GM18858 (cell line): ENCODE results near the gene PLXDC2.

Experiments
- ATAC-seq: cut with Tn5 transposase; IDR thresholded peaks from one replicate; pipeline ENCODE4 v1.9.1; 2021; ENCODE audit not compliant: unreplicated experiment

PLXDC2 gene

GRCh38 chr10:20105236-20105635 lies 289.0 kb downstream of the PLXDC2 start:
- no peak for ATAC-seq

- no peak for ATAC-seq
Observed at GRCh38 chr10:20105931-20106330, 289.7 kb downstream of the PLXDC2 start.

DNA sequence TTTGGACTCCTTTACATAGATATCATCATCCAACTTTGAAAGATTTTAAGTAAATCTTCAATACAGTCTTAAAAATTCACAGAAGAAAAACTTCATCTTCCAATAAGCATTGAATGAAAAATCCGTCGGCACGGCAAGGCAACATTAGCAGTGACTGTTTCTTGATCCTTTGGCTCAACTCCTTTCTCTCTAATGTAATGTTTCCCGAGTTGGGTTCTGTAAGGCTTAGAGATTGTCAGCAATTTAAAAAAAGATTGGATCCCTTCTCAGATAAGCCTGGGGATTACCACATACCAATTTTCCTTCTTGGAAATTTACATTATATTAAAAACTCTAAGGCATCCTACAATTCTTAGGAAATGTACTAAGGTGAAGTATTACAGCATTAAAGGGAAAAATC lies 291.8 kb downstream of the PLXDC2 start:
- no peak for ATAC-seq

- no peak for ATAC-seq
Observed at GRCh38 chr10:20109613-20110012, 293.4 kb downstream of the PLXDC2 start.

GRCh38 chr10:20110125-20111100 lies 294.2 kb downstream of the PLXDC2 start:
- no peak for ATAC-seq

DNA sequence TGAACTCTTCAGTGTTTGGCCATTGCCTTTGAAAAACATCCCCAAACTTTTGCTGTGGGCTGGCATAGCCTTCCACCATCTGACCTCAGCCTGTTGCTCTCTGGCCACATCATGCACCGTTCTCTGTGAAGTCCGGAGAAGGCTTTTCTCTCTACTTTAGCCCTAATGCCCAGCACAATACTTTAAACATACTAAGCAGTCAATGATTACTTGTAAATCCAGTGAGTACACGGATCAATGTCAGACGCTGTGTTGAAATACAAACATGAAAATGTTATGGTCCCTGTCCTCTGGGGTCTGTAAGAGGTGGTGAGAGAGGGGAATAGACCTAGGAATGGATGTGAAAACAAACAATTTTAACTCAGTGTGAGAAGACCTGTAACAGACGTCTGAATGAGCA lies 297.9 kb downstream of the PLXDC2 start:
- ATAC-seq, result no peak

DNA sequence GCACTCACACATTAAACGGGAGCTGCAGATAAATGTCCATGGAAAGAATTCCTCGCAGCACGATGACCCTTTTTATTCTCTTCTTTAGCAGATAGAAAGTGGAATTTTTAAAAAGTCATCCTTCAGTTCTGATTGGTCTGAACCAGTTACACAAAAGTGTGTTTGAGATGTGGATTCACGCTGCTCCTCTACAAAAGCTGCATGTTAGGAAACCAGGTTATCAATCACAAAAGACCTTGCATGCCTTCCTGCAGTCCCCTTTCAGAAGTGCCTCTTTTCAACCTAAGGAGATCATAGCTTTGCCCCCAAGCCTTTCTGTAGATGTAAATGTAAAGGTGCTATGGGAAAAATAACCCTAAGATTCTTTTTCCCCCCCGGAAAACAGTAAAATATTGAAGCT lies 299.7 kb downstream of the PLXDC2 start:
- ATAC-seq, result no peak

DNA sequence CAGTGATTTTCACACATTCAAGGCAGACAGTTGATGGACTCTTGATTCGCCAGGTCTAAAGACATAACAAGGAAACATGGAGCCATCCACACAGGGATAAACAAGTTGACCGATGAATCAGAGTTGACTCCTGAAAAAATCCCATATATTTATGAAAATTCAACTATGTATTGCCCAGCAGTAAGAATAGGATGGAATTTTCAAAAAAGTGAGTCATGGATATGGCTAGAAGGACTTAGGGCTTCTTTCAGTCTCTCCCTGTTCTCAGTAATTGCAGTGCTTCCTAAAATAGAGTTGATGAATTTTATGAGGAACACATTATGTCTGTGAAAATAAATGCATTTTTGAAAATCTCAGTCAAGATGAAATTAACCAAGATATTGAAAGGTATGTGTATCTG lies 301.2 kb downstream of the PLXDC2 start:
- no peak for ATAC-seq

GRCh38 chr10:20118119-20118518 lies 301.9 kb downstream of the PLXDC2 start:
- ATAC-seq, result no peak

DNA sequence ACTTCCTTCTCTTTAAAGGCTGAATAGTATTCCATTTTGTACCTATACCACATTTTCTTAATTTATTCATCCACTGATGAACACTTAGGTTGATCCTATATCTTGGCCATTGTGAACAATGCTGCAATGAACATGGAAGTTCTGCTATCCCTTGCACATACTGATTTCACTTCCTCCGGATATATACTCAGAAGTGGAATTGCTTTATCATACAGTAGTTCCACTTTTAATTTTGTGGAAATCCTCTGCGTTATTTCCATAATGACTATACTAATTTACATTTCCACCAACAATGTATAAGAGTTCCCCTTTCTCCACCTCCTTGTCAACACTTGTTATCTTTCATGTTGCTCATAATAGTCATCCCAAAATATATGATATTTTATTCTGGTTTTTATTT lies 312.6 kb downstream of the PLXDC2 start:
- ATAC-seq, result no peak

- ATAC-seq, result no peak
Observed at GRCh38 chr10:20132816-20133215, 316.6 kb downstream of the PLXDC2 start.

- ATAC-seq, result no peak
Observed at GRCh38 chr10:20133669-20134189, 317.5 kb downstream of the PLXDC2 start.

- no peak for ATAC-seq
Observed at GRCh38 chr10:20142311-20142710, 326.1 kb downstream of the PLXDC2 start.

- no peak for ATAC-seq
Observed at GRCh38 chr10:20144268-20144667, 328.0 kb downstream of the PLXDC2 start.

GRCh38 chr10:20146004-20146403 lies 329.8 kb downstream of the PLXDC2 start:
- ATAC-seq, result no peak

- no peak for ATAC-seq
Observed at GRCh38 chr10:20147684-20148083, 331.5 kb downstream of the PLXDC2 start.

GRCh38 chr10:20156511-20156910 lies 340.3 kb downstream of the PLXDC2 start:
- ATAC-seq, result no peak

GRCh38 chr10:20157314-20157713 lies 341.1 kb downstream of the PLXDC2 start:
- no peak for ATAC-seq

DNA sequence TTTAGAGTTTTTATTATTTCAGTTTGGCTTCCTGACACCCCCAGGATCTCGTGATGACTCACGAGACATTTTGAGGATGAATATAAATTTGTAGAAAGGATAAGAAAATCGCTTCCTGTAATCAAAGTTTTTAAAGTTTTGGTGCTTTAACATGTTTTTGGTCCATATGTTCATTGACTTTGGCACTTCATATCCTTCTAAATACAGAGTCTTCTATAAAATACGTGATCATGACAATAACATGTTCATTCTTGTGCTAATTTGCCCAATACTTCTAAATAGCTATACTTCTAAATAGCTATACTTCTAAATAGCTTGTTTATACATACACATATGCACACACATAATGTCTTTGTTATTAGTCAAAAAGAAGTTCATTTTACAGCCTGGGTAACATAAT lies 341.9 kb downstream of the PLXDC2 start:
- no peak for ATAC-seq

- ATAC-seq, result no peak
Observed at GRCh38 chr10:20162123-20162522, 345.9 kb downstream of the PLXDC2 start.

DNA sequence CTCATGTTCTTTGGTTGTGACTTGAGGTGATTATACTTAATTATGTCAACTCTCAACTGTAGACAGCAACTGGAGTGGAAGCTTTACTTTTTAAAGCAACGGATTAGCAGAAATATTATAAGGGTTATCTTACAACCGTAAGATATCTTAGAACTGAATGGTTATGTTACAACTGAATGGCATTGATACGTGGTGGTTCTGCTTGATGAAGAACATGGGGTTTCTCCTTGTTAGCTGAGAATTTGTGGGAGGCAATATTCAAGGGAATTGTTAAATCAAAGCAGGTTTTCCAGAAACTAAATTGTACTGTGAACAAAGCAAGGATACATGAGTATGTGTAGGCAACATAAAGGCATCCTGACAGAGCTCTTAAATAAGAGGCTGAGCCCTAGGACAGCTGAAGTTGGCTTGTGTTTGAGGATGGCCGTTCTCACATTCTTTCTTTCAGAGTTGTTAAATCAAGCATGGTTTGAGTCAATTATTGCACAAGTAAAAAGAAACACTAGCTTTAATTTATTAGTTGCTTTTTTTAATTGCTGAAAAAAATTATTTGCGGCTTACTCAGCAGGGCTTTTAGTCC lies 350.0 kb downstream of the PLXDC2 start:
- no peak for ATAC-seq

- no peak for ATAC-seq
Observed at GRCh38 chr10:20170661-20171060, 354.4 kb downstream of the PLXDC2 start.
